Nephron progenitor cell (in vitro differentiated cells): ENCODE results near the gene HPS5.
"Not testable (repeated sequence)": the region's sequence is repeated elsewhere in the genome, so short reads cannot be mapped to it uniquely, and the experiment has no call there.

Experiments used
- DNase-seq: peaks from one replicate; pipeline ENCODE4 v3.0.0; 2021
- H3K27ac Mint-ChIP-seq: 2 replicates; pipeline ENCODE4 v1.8.0; 2021; ENCODE audit warnings: mild to moderate bottlenecking, moderate library complexity, mixed read lengths
- H3K27me3 Mint-ChIP-seq: 2 replicates; pipeline ENCODE4 v1.8.0; 2021; ENCODE audit warnings: mild to moderate bottlenecking, low read depth, mixed read lengths; ENCODE audit not compliant: poor library complexity
- H3K36me3 Mint-ChIP-seq: 2 replicates; pipeline ENCODE4 v1.8.0; 2021; ENCODE audit warnings: low read depth, mixed read lengths
- H3K4me1 Mint-ChIP-seq: 2 replicates; pipeline ENCODE4 v1.8.0; 2021; ENCODE audit warnings: mixed read lengths
- H3K4me3 Mint-ChIP-seq: 2 replicates; pipeline ENCODE4 v1.8.0; 2021; ENCODE audit warnings: mild to moderate bottlenecking, moderate library complexity, mixed read lengths
- H3K9me3 Mint-ChIP-seq: 2 replicates; pipeline ENCODE4 v1.8.0; 2021; ENCODE audit warnings: mild to moderate bottlenecking, moderate library complexity, mixed read lengths
- TF ChIP-seq, protein P1 (sequence below): fragments of 200-600 bp; sonication (generic); IDR thresholded peaks from 2 replicates; pipeline ENCODE4 v1.5.0; 2021; ENCODE audit warnings: antibody characterized with exemption

The HPS5 gene

DNA sequence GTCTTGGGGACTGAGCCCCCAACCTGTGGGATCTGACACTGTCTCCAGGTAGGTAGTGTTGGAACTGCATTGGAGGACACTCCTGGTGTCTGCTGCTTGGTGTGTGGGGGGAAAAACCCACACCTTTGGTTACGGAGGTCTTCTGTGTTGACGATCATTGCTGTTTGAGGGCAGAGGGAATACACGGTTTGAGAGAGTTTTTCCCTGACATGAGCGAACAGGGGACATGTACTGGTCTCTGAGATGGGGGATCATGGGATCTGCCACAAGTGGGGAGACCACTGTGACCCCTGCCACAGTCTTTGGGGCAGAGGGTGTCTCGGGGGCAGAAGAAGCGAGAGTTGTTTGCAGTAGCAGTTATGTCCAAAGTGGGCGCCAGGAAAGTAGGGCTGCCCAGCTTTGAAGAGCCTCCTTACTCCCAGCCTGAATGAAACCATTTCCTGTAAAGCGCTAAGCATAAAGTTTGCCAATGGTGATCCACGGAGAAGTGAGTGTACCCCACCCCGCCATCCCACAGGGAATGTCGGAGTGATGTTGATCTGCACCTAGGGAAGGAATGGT is 68.1 kb downstream of the HPS5 start:
- no peak for DNase-seq
- Mint-ChIP-seq H3K36me3 (no peaks in the 10 kb centered on the region), H3K4me1 (peaks cover 5% of the 10 kb centered on the region), H3K27me3 (peaks cover 27% of the 10 kb centered on the region), H3K4me3 (no peak overlapping the region), H3K9me3 (no peaks in the 10 kb centered on the region), H3K27ac (no peak overlapping the region)
- TF ChIP-seq, protein P1, sequence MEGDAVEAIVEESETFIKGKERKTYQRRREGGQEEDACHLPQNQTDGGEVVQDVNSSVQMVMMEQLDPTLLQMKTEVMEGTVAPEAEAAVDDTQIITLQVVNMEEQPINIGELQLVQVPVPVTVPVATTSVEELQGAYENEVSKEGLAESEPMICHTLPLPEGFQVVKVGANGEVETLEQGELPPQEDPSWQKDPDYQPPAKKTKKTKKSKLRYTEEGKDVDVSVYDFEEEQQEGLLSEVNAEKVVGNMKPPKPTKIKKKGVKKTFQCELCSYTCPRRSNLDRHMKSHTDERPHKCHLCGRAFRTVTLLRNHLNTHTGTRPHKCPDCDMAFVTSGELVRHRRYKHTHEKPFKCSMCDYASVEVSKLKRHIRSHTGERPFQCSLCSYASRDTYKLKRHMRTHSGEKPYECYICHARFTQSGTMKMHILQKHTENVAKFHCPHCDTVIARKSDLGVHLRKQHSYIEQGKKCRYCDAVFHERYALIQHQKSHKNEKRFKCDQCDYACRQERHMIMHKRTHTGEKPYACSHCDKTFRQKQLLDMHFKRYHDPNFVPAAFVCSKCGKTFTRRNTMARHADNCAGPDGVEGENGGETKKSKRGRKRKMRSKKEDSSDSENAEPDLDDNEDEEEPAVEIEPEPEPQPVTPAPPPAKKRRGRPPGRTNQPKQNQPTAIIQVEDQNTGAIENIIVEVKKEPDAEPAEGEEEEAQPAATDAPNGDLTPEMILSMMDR = no peak

DNA sequence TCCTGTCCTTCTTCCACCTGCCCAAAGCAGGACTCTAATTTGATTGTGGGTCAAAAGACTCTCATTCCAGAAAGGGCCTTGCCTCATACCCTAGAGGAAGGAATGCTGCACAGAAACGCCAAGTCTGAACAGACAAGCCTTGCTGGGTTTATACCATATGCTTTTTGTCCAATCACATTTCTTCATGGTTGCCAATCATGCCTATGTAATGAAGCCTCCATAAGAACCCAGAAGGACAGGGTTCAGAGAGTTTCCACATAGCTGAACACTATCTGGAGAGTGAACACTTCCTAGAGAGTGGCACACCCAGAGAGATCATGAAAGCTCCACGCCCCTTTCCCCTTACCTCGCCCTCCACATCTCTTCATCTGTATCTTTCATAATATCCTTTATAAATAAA is 68.7 kb downstream of the HPS5 start:
- no peaks in the 10 kb centered on the region for H3K9me3 Mint-ChIP-seq
- no peak overlapping the region for H3K27ac Mint-ChIP-seq
- H3K27me3 Mint-ChIP-seq = peaks cover 31% of the 10 kb centered on the region
- DNase-seq = no peak
- H3K36me3 Mint-ChIP-seq = no peaks in the 10 kb centered on the region
- TF ChIP-seq, protein P1 = no peak
- peaks cover 5% of the 10 kb centered on the region for H3K4me1 Mint-ChIP-seq
- no peak overlapping the region for H3K4me3 Mint-ChIP-seq

DNA sequence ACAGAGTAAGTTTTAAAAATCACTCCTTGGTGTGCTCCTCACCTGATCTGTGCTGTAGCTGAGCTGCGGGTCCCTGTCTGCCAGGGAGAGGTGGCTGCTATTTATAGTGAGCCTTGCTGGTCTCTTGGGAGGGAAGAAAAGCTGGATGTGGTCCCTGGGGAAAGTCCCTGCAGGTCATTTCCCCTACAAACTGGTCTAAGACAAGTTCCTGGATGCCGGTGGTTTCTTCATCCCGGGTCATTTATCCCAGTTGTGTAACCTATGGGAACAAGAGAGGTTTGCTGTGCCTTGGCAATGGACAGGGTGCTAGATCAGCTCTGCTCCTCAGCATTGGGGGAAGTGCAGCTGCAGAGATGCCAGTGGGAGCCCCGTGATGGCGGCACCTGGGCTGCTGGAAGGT is 73.4 kb downstream of the HPS5 start, which contains the start of gene SAA2:
Gene SAA2 (minus strand): TSS at position 108 of the 400 bp plus-strand sequence. CDS start 657 bp downstream, outside the sequence.
- H3K27me3 Mint-ChIP-seq = peaks cover 22% of the 10 kb centered on the region
- DNase-seq = no peak
- H3K4me3 Mint-ChIP-seq = no peak within 1 kb of the TSS
- H3K9me3 Mint-ChIP-seq = peaks cover 5% of the 10 kb centered on the region
- TF ChIP-seq, protein P1 = no peak
- no peak within 1 kb of the TSS for H3K27ac Mint-ChIP-seq
- H3K4me1 Mint-ChIP-seq = peaks cover 15% of the 10 kb centered on the region
- H3K36me3 Mint-ChIP-seq = no peaks in the 10 kb centered on the region

DNA sequence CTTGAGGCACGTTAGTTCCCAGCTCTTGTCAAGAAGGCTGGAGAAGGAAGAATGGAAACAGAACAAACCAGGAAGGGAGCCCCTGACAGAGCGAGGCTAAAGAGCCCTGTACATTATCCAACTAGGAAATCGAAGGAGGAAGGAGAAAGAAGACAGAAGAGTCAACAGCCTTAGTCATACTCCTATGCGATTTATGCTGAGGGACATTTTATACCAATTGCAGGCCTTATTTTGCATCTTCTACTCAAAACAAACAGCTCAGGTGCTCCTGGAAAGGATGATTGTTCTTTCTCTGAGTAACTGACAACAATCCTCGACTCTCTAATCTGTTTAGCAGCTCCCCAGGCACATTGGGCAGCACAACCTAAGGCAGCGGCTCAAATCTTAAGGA is 74.8 kb downstream of the HPS5 start:
- not testable (repeated sequence) for H3K4me3 Mint-ChIP-seq
- H3K4me1 Mint-ChIP-seq = peaks cover 15% of the 10 kb centered on the region

DNA sequence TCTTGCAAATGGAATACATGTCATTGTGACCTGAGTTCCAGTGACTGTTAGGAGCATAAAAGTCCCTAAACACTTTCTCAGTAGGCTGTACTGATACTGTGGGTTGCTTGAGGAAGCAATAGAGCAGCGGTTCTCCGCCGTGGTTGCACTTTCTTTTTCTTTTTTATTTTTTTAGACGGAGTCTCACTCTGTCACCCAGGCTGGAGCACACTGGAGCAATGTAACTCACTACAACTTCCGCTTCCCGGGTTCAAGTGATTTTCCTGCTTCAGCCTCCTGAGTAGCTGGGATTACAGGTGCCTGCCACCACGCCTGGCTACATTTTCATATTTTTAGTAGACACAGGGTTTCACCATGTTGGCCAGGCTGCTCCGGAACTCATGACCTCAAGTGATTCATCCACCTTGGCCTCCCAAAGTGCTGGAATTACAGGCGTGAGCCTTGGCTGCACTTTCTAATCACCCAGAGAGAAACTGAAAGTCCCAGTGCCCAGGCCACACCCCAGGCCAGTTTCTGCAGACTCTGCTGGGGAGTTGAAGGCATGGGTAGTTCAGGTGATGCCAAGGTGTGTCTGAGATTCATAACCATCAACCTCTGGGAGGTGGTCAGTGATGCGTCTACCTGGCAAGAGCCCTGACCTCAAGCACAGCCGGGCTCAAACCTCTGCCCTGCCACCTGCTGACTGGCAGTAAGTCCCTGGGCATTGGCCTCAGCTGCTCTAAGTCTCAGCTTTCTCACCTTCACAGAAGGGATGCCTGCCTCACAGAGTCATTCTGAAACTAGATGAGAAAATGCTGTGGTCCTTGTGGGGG is 75.4 kb downstream of the HPS5 start:
- Mint-ChIP-seq H3K4me1 (peaks cover 15% of the 10 kb centered on the region), H3K27me3 (peaks cover 21% of the 10 kb centered on the region)
- not testable (repeated sequence) for DNase-seq, H3K27ac Mint-ChIP-seq, H3K4me3 Mint-ChIP-seq, H3K9me3 Mint-ChIP-seq, H3K36me3 Mint-ChIP-seq

More for the DNA sequence above, 74.8 kb downstream of the HPS5 start:
- H3K36me3 Mint-ChIP-seq, H3K27ac Mint-ChIP-seq, H3K9me3 Mint-ChIP-seq, DNase-seq: not testable (repeated sequence)
- H3K27me3 Mint-ChIP-seq = peaks cover 19% of the 10 kb centered on the region

DNA sequence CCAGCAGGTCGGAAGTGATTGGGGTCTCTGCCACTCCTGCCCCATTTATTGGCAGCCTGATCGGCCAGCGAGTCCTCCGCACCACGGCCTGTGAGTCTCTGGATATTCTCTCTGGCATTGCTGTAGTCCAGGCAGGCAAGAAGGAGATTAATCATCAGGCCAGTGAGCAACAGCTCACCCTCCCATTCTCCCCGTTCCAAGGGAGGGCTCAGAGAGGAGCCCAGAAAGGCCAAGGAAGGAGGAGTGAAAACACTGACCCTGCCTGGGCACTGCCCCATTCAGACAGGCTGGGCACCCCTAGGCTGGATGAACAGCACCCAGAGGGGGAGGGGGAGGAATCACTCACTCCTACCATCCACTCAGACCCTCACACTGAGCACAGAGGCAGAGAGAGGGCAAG is 76.5 kb downstream of the HPS5 start:
- TF ChIP-seq, protein P1 = no peak
- DNase-seq = no peak
- Mint-ChIP-seq H3K4me3 (no peak overlapping the region), H3K4me1 (peaks cover 10% of the 10 kb centered on the region), H3K9me3 (peaks cover 6% of the 10 kb centered on the region), H3K36me3 (no peaks in the 10 kb centered on the region), H3K27ac (peak overlapping the region; percentile 19), H3K27me3 (peaks cover 25% of the 10 kb centered on the region)
